ENCODE results near the gene CHAD.

GRCh38 chr17:50499270-50499669 lies 30.6 kb upstream of the CHAD start:
- TF ChIP-seq CTCF (IDR thresholded peaks at IDR 0.05) (no peak), POLR2AphosphoS5 (IDR thresholded peaks at IDR 0.05) (no peak)
